ENCODE results near the gene PPME1.
"Not testable (repeated sequence)": the region's sequence is repeated elsewhere in the genome, so short reads cannot be mapped to it uniquely, and the experiment has no call there.

DNA sequence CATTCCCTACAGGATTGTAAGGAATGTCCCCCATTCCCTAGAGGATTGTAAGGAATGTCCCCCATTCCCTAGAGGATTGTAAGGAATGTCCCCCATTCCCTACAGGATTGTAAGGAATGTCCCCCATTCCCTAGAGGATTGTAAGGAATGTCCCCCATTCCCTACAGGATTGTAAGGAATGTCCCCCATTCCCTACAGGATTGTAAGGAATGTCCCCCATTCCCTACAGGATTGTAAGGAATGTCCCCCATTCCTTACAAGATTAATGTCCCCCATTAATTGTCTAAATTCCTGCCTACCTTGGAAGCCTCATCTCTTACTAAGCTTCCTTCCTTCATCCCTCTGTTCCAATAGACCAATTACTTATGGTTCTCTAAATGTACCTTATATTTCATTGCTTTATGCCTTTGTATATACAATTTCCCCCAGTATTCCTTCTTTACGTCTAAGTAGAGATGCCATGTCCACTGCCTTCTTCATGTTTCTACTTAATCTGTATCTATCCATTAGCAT lies 31.1 kb upstream of the PPME1 start:
- TF ChIP-seq POLR2A (conservative IDR thresholded peaks at IDR 0.05); ZNF644 (tag; IDR thresholded peaks at IDR 0.05; ENCODE audit: low read depth); MTA3 (IDR thresholded peaks at IDR 0.05; ENCODE audit: borderline replicate concordance); SP1 (CRISPR knock-in tag; IDR thresholded peaks at IDR 0.05); CBFB (CRISPR knock-in tag; IDR thresholded peaks at IDR 0.05): not testable (repeated sequence)
- TF ChIP-seq, protein P1, sequence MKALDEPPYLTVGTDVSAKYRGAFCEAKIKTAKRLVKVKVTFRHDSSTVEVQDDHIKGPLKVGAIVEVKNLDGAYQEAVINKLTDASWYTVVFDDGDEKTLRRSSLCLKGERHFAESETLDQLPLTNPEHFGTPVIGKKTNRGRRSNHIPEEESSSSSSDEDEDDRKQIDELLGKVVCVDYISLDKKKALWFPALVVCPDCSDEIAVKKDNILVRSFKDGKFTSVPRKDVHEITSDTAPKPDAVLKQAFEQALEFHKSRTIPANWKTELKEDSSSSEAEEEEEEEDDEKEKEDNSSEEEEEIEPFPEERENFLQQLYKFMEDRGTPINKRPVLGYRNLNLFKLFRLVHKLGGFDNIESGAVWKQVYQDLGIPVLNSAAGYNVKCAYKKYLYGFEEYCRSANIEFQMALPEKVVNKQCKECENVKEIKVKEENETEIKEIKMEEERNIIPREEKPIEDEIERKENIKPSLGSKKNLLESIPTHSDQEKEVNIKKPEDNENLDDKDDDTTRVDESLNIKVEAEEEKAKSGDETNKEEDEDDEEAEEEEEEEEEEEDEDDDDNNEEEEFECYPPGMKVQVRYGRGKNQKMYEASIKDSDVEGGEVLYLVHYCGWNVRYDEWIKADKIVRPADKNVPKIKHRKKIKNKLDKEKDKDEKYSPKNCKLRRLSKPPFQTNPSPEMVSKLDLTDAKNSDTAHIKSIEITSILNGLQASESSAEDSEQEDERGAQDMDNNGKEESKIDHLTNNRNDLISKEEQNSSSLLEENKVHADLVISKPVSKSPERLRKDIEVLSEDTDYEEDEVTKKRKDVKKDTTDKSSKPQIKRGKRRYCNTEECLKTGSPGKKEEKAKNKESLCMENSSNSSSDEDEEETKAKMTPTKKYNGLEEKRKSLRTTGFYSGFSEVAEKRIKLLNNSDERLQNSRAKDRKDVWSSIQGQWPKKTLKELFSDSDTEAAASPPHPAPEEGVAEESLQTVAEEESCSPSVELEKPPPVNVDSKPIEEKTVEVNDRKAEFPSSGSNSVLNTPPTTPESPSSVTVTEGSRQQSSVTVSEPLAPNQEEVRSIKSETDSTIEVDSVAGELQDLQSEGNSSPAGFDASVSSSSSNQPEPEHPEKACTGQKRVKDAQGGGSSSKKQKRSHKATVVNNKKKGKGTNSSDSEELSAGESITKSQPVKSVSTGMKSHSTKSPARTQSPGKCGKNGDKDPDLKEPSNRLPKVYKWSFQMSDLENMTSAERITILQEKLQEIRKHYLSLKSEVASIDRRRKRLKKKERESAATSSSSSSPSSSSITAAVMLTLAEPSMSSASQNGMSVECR (CRISPR knock-in tag; IDR thresholded peaks at IDR 0.05) = not testable (repeated sequence)
- TF ChIP-seq, protein P2, sequence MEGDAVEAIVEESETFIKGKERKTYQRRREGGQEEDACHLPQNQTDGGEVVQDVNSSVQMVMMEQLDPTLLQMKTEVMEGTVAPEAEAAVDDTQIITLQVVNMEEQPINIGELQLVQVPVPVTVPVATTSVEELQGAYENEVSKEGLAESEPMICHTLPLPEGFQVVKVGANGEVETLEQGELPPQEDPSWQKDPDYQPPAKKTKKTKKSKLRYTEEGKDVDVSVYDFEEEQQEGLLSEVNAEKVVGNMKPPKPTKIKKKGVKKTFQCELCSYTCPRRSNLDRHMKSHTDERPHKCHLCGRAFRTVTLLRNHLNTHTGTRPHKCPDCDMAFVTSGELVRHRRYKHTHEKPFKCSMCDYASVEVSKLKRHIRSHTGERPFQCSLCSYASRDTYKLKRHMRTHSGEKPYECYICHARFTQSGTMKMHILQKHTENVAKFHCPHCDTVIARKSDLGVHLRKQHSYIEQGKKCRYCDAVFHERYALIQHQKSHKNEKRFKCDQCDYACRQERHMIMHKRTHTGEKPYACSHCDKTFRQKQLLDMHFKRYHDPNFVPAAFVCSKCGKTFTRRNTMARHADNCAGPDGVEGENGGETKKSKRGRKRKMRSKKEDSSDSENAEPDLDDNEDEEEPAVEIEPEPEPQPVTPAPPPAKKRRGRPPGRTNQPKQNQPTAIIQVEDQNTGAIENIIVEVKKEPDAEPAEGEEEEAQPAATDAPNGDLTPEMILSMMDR (IDR thresholded peaks at IDR 0.05 in 2 of 3, conservative IDR thresholded peaks at IDR 0.05 in 1 of 3; ENCODE audit: insufficient read depth in 2 of 3, low read depth in 1 of 3, low read length in 3 of 3) = not testable (repeated sequence)
- TF ChIP-seq, protein P3, sequence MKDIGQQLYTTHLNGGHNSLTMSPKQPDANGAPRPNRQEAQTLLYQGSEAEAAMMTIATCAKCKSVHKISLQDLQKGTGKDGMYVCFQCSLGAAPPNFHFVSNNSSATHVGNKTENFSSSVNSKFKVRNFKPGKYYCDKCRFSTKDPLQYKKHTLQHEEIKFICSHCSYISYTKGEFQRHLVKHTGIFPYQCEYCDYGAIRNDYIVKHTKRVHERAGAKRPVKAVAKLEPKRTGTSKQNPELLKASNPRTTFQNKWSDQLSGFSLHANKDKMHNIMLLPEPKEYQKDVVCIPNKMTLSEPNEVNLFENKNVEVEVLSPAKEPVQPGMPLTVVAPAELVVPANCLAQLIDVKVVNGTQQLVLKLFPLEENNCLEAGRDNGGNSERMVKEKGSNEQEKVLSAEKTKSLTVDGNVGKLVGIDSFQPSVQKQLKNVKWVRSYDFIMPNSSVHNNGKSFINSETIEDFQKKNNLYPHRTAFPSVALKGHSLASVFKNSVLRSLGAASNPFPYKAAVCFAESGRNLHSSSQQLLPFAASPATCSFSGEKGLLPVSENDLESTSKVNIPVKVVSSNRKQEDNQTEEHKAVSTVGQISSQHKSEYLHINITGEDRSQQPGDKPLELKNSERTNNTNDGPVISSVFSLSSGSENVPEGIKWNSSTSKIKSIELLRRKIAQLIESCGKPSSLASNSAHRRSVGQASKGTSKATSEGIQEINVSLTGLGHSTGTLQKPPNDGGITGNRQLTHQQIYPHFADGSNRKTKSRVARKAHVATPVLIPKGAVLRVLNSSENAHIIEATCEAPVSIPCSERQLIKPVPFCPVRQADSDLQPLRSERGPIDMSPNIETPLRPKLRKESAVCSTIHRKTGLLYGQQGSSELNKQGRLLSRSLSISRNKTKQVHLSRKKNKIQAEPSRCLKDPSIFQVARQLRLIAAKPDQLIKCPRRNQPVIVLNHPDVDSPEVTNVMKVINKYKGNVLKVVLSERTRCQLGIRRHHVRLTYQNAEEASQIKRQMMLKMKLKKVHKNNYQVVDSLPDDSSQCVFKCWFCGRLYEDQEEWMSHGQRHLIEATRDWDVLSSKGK (CRISPR knock-in tag; IDR thresholded peaks at IDR 0.05) = not testable (repeated sequence)
- TF ChIP-seq, protein P4, sequence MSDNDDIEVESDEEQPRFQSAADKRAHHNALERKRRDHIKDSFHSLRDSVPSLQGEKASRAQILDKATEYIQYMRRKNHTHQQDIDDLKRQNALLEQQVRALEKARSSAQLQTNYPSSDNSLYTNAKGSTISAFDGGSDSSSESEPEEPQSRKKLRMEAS (CRISPR knock-in tag; IDR thresholded peaks at IDR 0.05) = not testable (repeated sequence)
